HCT116 (cell line): Measurements from ENCODE around the gene ANKRD55. TPM values are rescaled to one million over a fixed set of nuclear protein-coding genes. Genes with fewer than 3 reads are reported as not detected.
A peak's percentile ranks its signal among the peaks of the same experiment; 100 is the strongest.

Source experiments
- ATAC-seq: fragments of 200-7000 bp; cut with Tn5 transposase; 2 replicates; pipeline ENCODE4 v1.9.1; 2020; ENCODE audit warnings: mild to moderate bottlenecking, moderate library complexity
- BruUV-seq: library from RNA; stranded (reverse); fragments of 400-500 nt; replicated peaks from 2 replicates; lab custom pipeline; 2021; lab: Mats Ljungman, UMichigan
- CTCF ChIA-PET: fragments of 300-600 bp; sonication (Branson Sonifier 250); formaldehyde crosslinking; loops from one replicate; lab custom pipeline; 2021; ENCODE audit warnings: antibody characterized with exemption; lab: Charles Lee
- POLR2A ChIA-PET: fragments of 300-600, 350-600 bp; sonication (Branson Sonifier 250); formaldehyde crosslinking; loops from one replicate; lab custom pipeline; 2021; ENCODE audit warnings: antibody characterized with exemption; lab: Charles Lee
- RAD21 ChIA-PET, 2 experiments: fragments of 300-600 bp; sonication (Branson Sonifier 250); formaldehyde crosslinking; loops; one replicate each; lab custom pipeline; 2023; ENCODE audit warnings: low total read pairs in 2 of 2; ENCODE audit not compliant: uncharacterized antibody in 2 of 2, unreplicated experiment in 2 of 2, low non-redundant PET in 1 of 2; lab: Charles Lee
- DNase-seq: peaks from one replicate; pipeline ENCODE4 v3.0.0-alpha.2; 2010; ENCODE audit warnings: low read depth, low spot score
- H2AFZ ChIP-seq: fragments of 200-600 bp; shearing (Covaris generic), sonication (generic); 2 replicates; pipeline ENCODE4 v1.6.1; 2017; ENCODE audit warnings: low read depth, mixed run types, mixed read lengths, antibody characterized with exemption, low read length; ENCODE audit not compliant: poor library complexity, severe bottlenecking
- H3K27ac ChIP-seq: 2 replicates; pipeline ENCODE4 v1.5.1; 2012; ENCODE audit warnings: low read depth, low read length
- H3K27me3 ChIP-seq: fragments of 200-600 bp; sonication (generic); 2 replicates; pipeline ENCODE4 v1.6.1; 2016; ENCODE audit warnings: mixed run types, low read length, mixed read lengths; ENCODE audit not compliant: insufficient read depth
- H3K36me3 ChIP-seq, 2 experiments: fragments of 200-500 bp in 1 of 2; fragments of 200-600 bp in 1 of 2; sonication (Bioruptor generic) in 1 of 2; sonication (generic) in 1 of 2; 2 replicates each; pipeline versions ENCODE4 v1.5.1 to v1.6.1; 2014 to 2016; ENCODE audit warnings: low read length in 2 of 2, inconsistent platforms in 1 of 2, mixed read lengths in 1 of 2, mixed run types in 1 of 2; ENCODE audit not compliant: insufficient read depth in 2 of 2, control insufficient read depth in 1 of 2
- H3K4me1 ChIP-seq, 2 experiments: fragments of 200-600 bp in 1 of 2; sonication (generic) in 1 of 2; 2 replicates each; pipeline versions ENCODE4 v1.5.1 to v1.6.1; 2012 to 2017; ENCODE audit warnings: low read length in 2 of 2, inconsistent platforms in 1 of 2, mild to moderate bottlenecking in 1 of 2, mixed read lengths in 1 of 2, mixed run types in 1 of 2, moderate library complexity in 1 of 2; ENCODE audit not compliant: insufficient read depth in 2 of 2, control insufficient read depth in 1 of 2
- H3K4me2 ChIP-seq: fragments of 200-600 bp; sonication (generic); 2 replicates; pipeline ENCODE4 v1.6.1; 2017; ENCODE audit warnings: mixed run types, low read length, mixed read lengths
- H3K4me3 ChIP-seq, 2 experiments: fragments of 200-600 bp in 1 of 2; sonication (generic) in 1 of 2; replicated peaks in 1 of 2; 2 replicates each; pipeline ENCODE4 v1.5.1; 2011 to 2016; ENCODE audit warnings: low read length in 2 of 2, control low read depth in 1 of 2, low read depth in 1 of 2, mild to moderate bottlenecking in 1 of 2, mixed read lengths in 1 of 2, mixed run types in 1 of 2
- H3K79me2 ChIP-seq: fragments of 200-600 bp; sonication (generic); 2 replicates; pipeline ENCODE4 v1.6.1; 2017; ENCODE audit warnings: mild to moderate bottlenecking, mixed run types, low read length, moderate library complexity, mixed read lengths; ENCODE audit not compliant: insufficient read depth
- H3K9ac ChIP-seq: fragments of 200-600 bp; sonication (generic); 2 replicates; pipeline ENCODE4 v1.6.1; 2016; ENCODE audit warnings: low read length, mixed read lengths
- H3K9me2 ChIP-seq: fragments of 200-600 bp; sonication (generic), shearing (Covaris generic); 2 replicates; pipeline ENCODE4 v1.6.1; 2017; ENCODE audit warnings: mixed run types, mild to moderate bottlenecking, moderate library complexity; ENCODE audit not compliant: insufficient read depth
- H3K9me3 ChIP-seq, 2 experiments: fragments of 200-500 bp in 1 of 2; fragments of 200-600 bp in 1 of 2; sonication (Bioruptor generic) in 1 of 2; sonication (generic) in 1 of 2; 2 replicates each; pipeline ENCODE4 v1.6.1; 2014 to 2017; ENCODE audit warnings: low read length in 2 of 2, mixed read lengths in 2 of 2, inconsistent platforms in 1 of 2, low read depth in 1 of 2, mild to moderate bottlenecking in 1 of 2, mixed run types in 1 of 2, moderate library complexity in 1 of 2; ENCODE audit not compliant: control insufficient read depth in 1 of 2, insufficient read depth in 1 of 2
- H4K20me1 ChIP-seq: fragments of 200-600 bp; sonication (generic), shearing (Covaris generic); 2 replicates; pipeline ENCODE4 v1.6.1; 2017; ENCODE audit warnings: mixed run types, mild to moderate bottlenecking, moderate library complexity; ENCODE audit not compliant: insufficient read depth
- EGR1 ChIP-seq: IDR thresholded peaks from 2 replicates; pipeline ENCODE4 v1.6.1; 2012; ENCODE audit warnings: low read depth
- MAX ChIP-seq: IDR thresholded peaks from 2 replicates; pipeline ENCODE4 v1.6.1; 2012
- POLR2AphosphoS5 ChIP-seq: IDR thresholded peaks from 2 replicates; pipeline ENCODE4 v1.6.1; 2011; ENCODE audit warnings: mild to moderate bottlenecking, low read depth, low read length, moderate library complexity
- TCF7L2 ChIP-seq: IDR thresholded peaks from 2 replicates; pipeline ENCODE4 v1.7.0; 2011; ENCODE audit warnings: borderline replicate concordance, inconsistent platforms; ENCODE audit not compliant: insufficient read depth, insufficient read length; ENCODE audit errors: extremely low read depth
- YY1 ChIP-seq: IDR thresholded peaks from 2 replicates; pipeline ENCODE4 v1.6.1; 2011; ENCODE audit warnings: low read length, low read depth, moderate library complexity, mild to moderate bottlenecking; ENCODE audit not compliant: insufficient replicate concordance; ENCODE audit errors: extremely low read depth
- intact Hi-C: fragments of 100-400 bp; cut with micrococcal nuclease; formaldehyde crosslinking; loops from 2 replicates; pipeline ENCODE4 v1.10.0; 2022
- total RNA-seq: library from RNA; stranded (reverse); gene quantifications from one replicate; pipeline ENCODE4 v1.2.1, GENCODE V29; 2021; ENCODE audit not compliant: unreplicated experiment

Gene ANKRD55
- total RNA-seq, 1 experiment from 2014 or later, result not detected

- H3K9ac ChIP-seq, result no peak overlapping the region
- H3K36me3 ChIP-seq, result no peaks in the 10 kb centered on the region
- intact Hi-C loops, result loop anchor here (5.0 kb wide), 2 partner anchors 74 to 134 kb away; no protein-coding TSS in a partner anchor
- no peaks in the 10 kb centered on the region for H3K4me1 ChIP-seq
- ATAC-seq, result no peak
- H4K20me1 ChIP-seq, result no peaks in the 10 kb centered on the region
- BruUV-seq, result no TSS peak
- H3K27ac ChIP-seq, result no peak overlapping the region
- ChIA-PET RAD21 (interaction anchor here (1.3 to 1.8 kb wide), 2 partner anchors 135 kb away, joined by 10 to 11 read pairs; no protein-coding TSS in a partner anchor), POLR2A (interaction anchor here (1.3 kb wide), 1 partner anchor 13 kb away, joined by 4 read pairs; no protein-coding TSS in a partner anchor), CTCF (interaction anchor here (1.1 to 2.8 kb wide), 4 partner anchors 16 to 135 kb away, joined by 3 to 22 read pairs (median 4); no protein-coding TSS in a partner anchor)
- TF ChIP-seq TCF7L2, result no peak
- no peak for TF ChIP-seq YY1
- H3K27me3 ChIP-seq, result no peaks in the 10 kb centered on the region
- no peaks in the 10 kb centered on the region for H3K9me2 ChIP-seq
- no peaks in the 10 kb centered on the region for H3K79me2 ChIP-seq
- no peak overlapping the region for H3K4me2 ChIP-seq
- DNase-seq, result no peak
- peak overlapping the region; percentile 93 for H2AFZ ChIP-seq
- H3K4me3 ChIP-seq, result no peak overlapping the region
- H3K9me3 ChIP-seq, result no peaks in the 10 kb centered on the region
Measured at GRCh38 chr5:56071470-56071869, 161.7 kb downstream of the ANKRD55 start.

- POLR2A ChIA-PET, result interaction anchor here (1.3 kb wide), 1 partner anchor 13 kb away, joined by 4 read pairs; no protein-coding TSS in a partner anchor
- H3K9ac ChIP-seq, result no peak overlapping the region
- H3K4me1 ChIP-seq, result no peaks in the 10 kb centered on the region
- CTCF ChIA-PET, result interaction anchor here (1.7 to 2.8 kb wide), 2 partner anchors 131 to 135 kb away, joined by 5 to 22 read pairs; no protein-coding TSS in a partner anchor
- BruUV-seq, result no TSS peak
- no peak overlapping the region for H3K4me2 ChIP-seq
- H3K9me3 ChIP-seq, result no peaks in the 10 kb centered on the region
- no peak overlapping the region for H3K27ac ChIP-seq
- H3K79me2 ChIP-seq, result no peaks in the 10 kb centered on the region
- no peaks in the 10 kb centered on the region for H3K9me2 ChIP-seq
- H3K36me3 ChIP-seq, result no peaks in the 10 kb centered on the region
- RAD21 ChIA-PET, result interaction anchor here in 1 of 2 experiments (1.8 kb wide), 1 partner anchor 135 kb away, joined by 11 read pairs; no protein-coding TSS in a partner anchor
- intact Hi-C loops, result loop anchor here (5.0 kb wide), 2 partner anchors 74 to 134 kb away; no protein-coding TSS in a partner anchor
- DNase-seq, result no peak
- H3K4me3 ChIP-seq, result no peak overlapping the region
- no peak for ATAC-seq
- H2AFZ ChIP-seq, result peak overlapping the region; percentile 93
- TF ChIP-seq EGR1 (no peak), POLR2AphosphoS5 (no peak), MAX (no peak), YY1 (no peak)
- H4K20me1 ChIP-seq, result no peaks in the 10 kb centered on the region
- H3K27me3 ChIP-seq, result no peaks in the 10 kb centered on the region
Measured at GRCh38 chr5:56070851-56071465, 162.2 kb downstream of the ANKRD55 start.
